ENCODE measurements around the gene IRF2BP1.

The IRF2BP1 gene

GRCh38 chr19:45860359-45861259 lies 25.3 kb downstream of the IRF2BP1 start:
- DNase-seq (ENCODE audit: low spot score) = no peak

DNA sequence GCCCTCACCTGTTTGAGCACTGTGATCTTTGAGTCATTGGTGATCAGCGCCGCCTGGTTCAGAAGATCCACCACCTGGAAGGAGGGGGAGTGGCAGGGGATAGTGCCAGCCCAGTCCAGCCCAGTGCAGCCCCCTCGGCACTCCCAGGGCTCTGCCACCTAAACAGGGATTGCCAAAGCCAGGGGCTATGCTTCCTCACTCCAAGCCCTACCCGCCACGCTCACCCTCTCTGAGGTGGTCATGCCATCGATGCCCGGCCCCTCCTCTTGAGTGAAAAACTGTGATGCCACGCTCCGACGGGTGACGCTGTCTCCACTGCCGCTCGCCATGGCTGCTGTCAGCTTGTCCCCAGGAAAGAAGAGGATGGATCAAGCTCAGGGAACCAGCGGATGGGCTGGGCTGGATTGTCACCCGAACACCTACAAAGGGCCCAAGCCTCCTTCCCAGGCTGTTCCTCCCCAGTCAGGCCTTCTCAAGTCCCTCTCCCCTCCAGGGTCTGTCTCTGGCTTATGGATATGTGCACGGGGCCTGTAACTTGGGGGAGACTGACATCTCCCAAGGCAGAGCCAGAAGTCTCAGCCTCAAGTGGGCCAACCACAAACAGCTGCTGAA lies 31.7 kb downstream of the IRF2BP1 start:
- DNase-seq (ENCODE audit: low spot score) = no peak

- no peak for DNase-seq (ENCODE audit: low spot score)
Measured at GRCh38 chr19:45852983-45853382, 33.0 kb downstream of the IRF2BP1 start.

GRCh38 chr19:45852145-45852750 lies 33.7 kb downstream of the IRF2BP1 start:
- DNase-seq (ENCODE audit: low spot score) = no peak

DNA sequence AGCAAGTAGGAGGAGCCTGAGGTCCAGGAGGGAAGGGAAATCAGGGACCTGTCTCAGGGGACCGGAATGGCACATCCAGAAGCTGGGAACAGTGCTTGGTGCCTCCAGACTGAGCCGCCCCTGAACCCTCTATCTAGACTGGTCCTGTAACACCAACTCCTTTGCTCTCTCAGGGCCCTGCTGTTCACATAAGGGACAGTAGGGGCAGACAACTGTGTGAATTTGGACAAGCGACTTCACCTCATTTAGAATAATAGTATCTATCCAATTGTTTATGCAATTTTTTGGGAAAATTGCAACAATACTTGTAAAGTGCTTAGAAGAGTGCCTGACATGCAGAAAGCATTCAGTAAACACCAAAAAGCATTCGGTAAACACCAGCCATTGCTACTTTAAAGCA lies 37.0 kb downstream of the IRF2BP1 start:
- peak; percentile 51 for DNase-seq (ENCODE audit: low spot score)

GRCh38 chr19:45847663-45848062 lies 38.3 kb downstream of the IRF2BP1 start:
- no peak for DNase-seq (ENCODE audit: low spot score)

DNA sequence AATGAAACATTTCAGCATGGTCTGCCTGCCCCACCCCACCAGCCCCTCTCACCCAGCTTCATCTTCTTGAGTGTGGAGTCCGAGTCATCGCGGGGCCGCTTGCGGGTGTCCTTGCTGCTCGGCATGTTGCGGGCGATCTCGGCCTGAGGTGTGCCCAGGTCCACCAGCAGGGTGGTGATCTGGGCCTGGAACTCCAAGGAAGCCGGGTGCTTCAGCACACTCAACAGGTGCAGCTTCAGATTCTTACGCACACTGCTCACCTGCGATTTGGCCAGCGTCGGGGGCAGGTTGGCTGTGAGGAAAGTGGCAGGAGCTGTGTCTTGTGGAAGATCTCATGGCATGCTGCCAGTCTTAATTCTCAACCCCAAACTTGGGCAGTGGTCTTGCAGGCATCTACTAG lies 43.7 kb downstream of the IRF2BP1 start:
- DNase-seq (ENCODE audit: low spot score) = no peak

DNA sequence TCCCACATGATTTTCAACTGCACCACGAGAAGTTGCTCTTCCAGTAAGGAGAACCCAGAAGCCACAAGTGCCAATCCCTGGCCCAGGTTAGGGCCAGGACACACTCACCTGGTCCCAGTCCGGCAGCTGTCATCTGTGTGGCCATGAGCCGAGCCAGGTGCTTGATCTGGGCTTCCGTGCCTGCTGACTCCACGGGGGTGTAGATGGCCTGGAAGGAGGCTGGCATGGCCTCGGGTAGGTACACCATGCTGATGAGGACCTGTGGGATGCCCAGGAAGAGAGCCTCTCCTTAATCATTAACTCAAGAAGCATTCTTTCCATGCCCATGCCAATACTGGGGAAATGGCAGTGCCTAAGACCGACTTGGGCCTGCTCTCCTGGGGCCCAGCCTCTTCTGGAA lies 51.0 kb downstream of the IRF2BP1 start:
- no peak for DNase-seq (ENCODE audit: low spot score)
